RCC 7860 (cell line): ENCODE measurements around the gene NUMB.
A peak's percentile ranks its signal among the peaks of the same experiment; 100 is the strongest.

ENCODE experiments used
- DNase-seq: peaks from one replicate; pipeline ENCODE4 v3.0.0-alpha.2; 2015; ENCODE audit warnings: low spot score
- FAIRE-seq: peaks from 2 replicates; lab custom pipeline; 2012; peaks lifted over from hg19 to GRCh38; lab: Jason Lieb, UNC

NUMB gene

DNA sequence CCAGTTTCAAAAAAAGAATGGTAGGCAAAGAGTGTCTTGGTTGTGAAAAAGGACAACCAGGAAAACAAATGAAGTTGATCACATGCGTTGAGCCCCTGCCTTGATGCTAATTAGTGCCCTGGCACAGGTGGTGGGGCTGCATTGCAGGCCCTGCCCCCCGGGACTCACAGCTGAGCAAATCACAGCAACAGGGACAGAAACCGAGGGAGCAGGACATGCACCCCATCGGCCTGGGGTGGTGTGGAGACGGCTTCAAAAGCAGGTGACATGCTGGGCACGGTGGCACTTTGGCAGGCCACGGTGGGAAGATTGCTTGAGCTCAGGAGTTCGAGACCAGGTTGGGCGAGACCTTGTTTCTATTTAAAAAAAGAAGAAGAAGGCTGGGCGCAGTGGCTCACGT lies 222.2 kb downstream of the NUMB start:
- DNase-seq (no peak), FAIRE-seq (no peak)

DNA sequence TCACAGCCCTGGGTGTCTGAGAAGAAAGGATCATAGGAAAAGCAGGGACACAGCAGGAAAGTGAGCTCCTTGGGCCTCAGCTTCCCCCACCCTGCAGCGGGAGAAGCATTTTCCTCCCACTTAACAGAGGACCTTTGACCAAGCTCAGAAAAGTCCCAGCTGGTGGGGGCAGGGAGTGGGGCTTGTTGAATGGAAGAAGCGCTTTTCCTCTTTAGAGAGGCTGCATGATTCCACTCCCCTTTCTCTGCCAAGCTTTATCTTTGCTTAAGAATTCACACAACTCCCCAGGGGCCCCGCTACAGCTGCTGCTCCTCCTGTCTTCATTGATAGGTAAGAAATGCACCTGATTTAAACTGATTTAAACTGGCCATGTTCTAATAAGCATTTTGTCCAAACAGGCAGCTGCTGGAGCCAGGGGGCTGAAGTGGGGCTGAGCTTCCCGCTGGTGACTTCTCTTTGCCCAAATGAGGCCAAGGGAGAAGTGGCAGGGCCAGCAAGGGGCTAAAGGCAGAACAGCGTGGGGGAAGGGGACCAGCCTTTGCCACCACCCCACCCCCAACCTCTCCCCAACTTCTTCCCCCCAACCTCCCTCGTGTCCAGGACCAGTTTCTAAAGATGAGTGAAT lies 222.7 kb downstream of the NUMB start:
- DNase-seq (no peak), FAIRE-seq (no peak)

DNA sequence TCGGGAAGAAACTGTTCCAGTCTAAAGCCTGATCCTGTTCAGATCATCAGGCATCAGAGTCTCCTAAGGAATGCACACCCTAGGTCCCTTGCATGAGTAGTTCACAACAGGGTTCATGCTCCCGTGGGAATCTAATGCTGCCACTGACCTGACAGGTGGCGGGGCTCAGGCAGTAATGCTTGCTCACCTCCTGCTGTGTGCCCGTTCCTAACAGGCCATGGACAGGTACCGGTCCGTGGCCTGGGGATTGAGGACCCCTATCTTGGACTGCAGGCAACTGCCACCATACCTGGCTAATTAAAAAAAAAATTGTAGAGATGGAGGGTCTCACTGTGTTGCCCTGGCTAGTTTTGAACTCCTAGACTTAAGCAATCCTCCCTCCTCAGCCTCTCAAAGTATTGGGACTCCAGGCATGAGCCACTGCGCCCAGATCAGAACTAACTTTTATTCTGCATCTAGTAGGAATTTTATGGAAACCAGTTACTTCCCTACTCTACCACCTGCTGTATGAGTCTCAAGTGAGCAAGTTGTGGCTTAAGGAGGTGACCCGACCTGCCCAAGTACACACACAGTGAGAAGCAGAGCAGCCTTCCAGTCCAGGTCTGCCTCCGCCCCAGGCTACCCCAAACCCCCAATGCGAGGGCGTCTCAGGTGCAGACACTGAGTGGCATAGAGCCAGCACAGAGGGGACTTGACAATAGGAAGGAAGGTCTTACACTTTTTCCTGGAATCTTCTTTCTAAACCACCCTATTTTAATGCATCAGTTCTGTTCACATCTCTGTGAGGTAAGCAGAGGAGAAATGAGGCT lies 223.6 kb downstream of the NUMB start:
- DNase-seq (no peak), FAIRE-seq (no peak)

DNA sequence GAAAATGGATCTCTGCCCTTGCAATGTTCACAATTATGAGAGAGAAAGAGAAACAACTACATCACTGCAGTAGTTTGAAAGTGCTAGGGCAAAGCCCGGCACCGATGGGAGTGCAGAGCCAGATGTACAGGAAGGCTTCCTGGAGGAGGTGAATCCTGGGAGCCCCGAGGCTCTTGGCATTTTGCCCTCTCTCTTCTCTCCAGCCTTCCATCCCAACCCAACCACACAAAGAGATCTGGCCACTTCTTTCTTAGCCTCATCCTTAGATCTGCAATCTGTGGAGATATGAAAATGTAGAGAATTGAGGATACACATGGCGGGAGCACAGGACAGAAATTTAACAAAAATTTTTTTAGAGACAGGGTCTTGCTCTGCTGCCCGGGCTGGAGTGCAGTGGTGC lies 224.3 kb downstream of the NUMB start:
- FAIRE-seq (no peak), DNase-seq (no peak)

DNA sequence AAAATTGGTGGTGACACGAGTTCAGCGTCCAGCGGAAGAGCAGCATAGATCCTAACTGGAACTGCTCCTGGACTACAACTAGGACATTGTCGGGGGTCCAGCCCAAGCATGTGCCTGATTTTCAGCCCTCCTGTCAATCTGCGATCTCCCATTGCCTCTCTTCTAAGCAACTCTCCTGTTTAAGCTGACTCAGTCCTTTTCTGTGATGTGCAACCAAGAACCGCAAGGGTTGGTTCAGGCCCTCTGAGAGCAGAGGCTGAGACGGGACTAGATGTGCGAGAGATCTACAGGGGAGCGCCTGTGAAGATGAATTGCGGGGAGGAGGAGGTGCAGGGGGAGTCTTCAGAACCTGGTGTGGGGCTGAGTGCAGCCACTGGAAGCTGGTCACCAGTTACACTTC lies 224.8 kb downstream of the NUMB start:
- no peak for DNase-seq
- FAIRE-seq = no peak

DNA sequence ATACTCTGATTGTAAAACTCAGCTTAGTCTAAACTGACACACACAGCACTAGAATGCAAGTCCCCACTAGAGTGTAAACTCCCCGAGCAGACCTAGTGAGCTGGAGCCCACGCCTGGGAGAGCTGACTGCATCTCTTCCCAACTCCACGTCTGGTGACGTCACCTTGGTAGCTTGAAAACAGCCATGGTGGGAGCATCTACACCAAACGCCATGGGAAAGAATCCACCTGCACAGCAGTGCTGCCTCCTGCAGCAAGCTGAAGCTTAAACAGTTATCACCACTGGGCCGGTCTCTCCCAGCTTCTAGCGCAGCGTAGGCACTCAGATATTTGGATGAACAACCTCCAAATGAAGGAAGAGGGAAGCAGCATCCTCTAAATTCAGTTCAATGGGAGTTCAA lies 225.4 kb downstream of the NUMB start:
- no peak for DNase-seq
- no peak for FAIRE-seq

DNA sequence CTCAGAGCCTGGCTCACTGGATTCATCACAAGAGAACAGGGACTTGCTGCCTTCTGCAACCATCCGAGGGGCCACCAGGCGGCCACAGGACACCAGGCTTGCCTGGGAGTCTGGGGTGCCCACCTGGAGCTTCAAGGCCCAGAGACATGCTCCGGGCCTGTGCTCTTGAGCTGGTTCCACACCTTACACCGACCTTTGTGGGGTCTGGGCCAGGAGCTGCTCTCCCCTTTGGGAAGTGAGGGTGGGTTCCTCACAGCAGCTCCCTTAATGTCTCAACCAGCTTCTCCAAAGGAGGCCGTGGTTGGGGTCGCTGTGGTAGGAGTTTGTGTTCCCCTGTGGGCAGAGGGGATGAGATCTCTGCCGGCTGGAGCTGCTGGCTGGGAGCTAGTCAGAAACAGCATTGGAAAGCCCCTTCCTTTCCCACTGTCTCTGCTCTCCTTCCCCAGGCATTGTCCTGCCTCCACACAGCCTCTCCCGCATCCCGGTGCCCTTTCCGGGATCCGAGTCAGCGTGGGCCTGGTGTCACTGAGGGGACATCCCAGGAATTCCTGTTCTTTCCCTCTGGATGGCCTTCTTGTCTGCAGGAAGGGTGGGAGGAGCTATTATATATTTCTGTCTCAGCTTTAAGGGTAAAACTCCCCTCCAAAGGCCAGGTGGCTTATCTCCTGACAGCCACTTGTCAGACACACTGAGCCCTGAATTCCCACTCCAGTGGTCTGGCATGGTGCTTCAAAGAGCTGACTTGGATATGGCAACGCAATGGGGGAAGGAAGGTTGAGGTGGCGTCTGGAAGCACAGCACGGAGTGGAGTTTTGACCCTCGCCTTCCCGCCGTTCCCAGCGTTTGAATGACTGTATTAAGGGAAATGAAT lies 226.1 kb downstream of the NUMB start:
- FAIRE-seq (no peak), DNase-seq (no peak)

DNA sequence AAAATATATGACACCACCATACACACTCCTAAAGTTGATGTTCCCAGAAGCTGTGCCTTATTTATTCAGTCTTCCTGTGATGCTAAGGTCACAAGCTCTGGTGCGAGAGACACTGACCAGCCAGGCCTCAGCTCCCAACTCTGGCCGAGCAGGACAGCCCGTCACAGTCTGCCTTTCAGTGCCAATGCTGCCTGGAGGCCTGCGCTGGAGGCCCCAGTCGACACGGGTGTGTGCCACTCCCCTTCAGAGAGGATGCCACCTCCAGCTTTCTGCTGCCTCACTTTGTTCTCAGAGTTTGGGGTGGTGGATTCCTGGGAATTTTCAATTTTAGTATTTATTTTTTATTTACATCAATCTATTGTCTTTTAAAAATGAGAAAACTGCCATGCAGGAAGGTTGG lies 228.3 kb downstream of the NUMB start:
- FAIRE-seq = no peak
- DNase-seq = no peak

DNA sequence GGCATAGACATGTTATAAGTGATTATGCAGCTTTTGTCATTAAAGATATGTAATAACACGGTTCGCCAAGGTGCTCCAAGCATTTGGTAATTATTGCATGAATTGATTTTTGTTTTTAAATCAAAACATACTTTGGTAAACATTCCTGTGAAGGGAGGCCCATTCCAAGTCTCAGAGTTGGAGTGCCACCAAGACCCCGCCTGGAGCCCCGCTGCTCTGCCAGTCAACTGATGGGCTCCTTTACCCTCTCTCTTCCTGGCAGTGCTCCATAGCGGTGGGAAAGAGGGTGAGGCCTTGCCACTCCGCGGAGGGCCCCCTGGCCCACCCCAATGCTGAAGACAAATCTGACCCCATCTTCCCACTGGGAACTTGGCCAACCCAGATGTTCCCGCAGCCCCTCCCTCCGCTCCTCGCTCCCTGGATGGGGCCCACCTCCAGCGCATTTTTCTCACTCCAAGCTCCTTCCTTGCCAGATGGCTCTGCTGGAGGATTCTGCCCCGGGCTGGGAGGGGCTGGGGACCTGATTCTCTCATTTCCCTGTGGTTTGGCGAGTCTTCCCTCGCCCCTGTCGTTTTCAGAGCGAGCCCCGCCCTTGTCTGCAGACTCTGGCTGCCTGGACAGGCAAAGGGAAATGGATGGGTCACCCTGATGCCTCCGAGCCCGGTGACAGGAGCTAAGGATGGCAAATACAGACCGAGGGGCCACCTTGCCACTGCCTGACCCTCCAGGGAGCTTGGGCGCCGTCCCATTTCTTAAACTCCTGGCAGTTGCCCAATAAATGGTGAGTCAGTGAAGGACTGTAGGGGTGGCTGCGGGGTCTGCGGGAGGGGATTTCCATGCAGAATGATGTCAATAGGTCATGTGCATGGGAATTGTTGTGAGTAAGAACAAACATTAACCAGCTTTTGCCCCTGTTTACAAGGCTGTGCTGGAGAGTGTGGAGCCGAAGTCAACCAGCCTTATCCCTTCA lies 230.2 kb downstream of the NUMB start:
- FAIRE-seq = peak; percentile 91
- DNase-seq = peak; percentile 91

DNA sequence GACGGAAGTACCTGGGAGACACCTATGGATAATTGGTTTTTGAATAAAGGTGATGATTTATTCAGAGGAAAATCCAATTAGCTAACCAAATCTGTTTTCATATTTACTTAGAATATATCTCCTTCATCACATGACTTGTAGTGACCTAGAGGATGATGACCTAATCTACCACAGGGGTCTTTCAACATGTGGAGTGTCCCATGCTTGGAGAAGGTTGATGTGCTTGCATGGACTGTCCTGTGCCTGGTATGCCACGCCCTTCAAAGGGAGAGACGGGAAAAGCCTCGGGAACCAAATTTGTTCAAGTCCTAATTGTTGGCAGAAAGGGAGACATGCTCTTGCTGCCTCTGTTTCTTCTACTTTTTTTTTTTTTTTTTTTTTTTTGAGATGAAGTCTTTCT lies 232.8 kb downstream of the NUMB start:
- FAIRE-seq = no peak

More for the DNA sequence above, 232.8 kb downstream of the NUMB start:
- no peak for DNase-seq
